HCT116 (cell line): Measurements from ENCODE around the gene BNIP5. TPM values are rescaled to one million over a fixed set of nuclear protein-coding genes. Genes with fewer than 3 reads are reported as not detected.

Experiments
- ATAC-seq: fragments of 200-7000 bp; cut with Tn5 transposase; 2 replicates; pipeline ENCODE4 v1.9.1; 2020; ENCODE audit warnings: mild to moderate bottlenecking, moderate library complexity
- BruUV-seq: library from RNA; stranded (reverse); fragments of 400-500 nt; replicated peaks from 2 replicates; lab custom pipeline; 2021; lab: Mats Ljungman, UMichigan
- CTCF ChIA-PET: fragments of 300-600 bp; sonication (Branson Sonifier 250); formaldehyde crosslinking; loops from one replicate; lab custom pipeline; 2021; ENCODE audit warnings: antibody characterized with exemption; lab: Charles Lee
- POLR2A ChIA-PET: fragments of 300-600, 350-600 bp; sonication (Branson Sonifier 250); formaldehyde crosslinking; loops from one replicate; lab custom pipeline; 2021; ENCODE audit warnings: antibody characterized with exemption; lab: Charles Lee
- RAD21 ChIA-PET, 2 experiments: fragments of 300-600 bp; sonication (Branson Sonifier 250); formaldehyde crosslinking; loops; one replicate each; lab custom pipeline; 2023; ENCODE audit warnings: low total read pairs in 2 of 2; ENCODE audit not compliant: uncharacterized antibody in 2 of 2, unreplicated experiment in 2 of 2, low non-redundant PET in 1 of 2; lab: Charles Lee
- DNase-seq: peaks from one replicate; pipeline ENCODE4 v3.0.0-alpha.2; 2010; ENCODE audit warnings: low read depth, low spot score
- H2AFZ ChIP-seq: fragments of 200-600 bp; shearing (Covaris generic), sonication (generic); 2 replicates; pipeline ENCODE4 v1.6.1; 2017; ENCODE audit warnings: low read depth, mixed run types, mixed read lengths, antibody characterized with exemption, low read length; ENCODE audit not compliant: poor library complexity, severe bottlenecking
- H3K27ac ChIP-seq: 2 replicates; pipeline ENCODE4 v1.5.1; 2012; ENCODE audit warnings: low read depth, low read length
- H3K27me3 ChIP-seq: fragments of 200-600 bp; sonication (generic); 2 replicates; pipeline ENCODE4 v1.6.1; 2016; ENCODE audit warnings: mixed run types, low read length, mixed read lengths; ENCODE audit not compliant: insufficient read depth
- H3K36me3 ChIP-seq, 2 experiments: fragments of 200-500 bp in 1 of 2; fragments of 200-600 bp in 1 of 2; sonication (Bioruptor generic) in 1 of 2; sonication (generic) in 1 of 2; 2 replicates each; pipeline versions ENCODE4 v1.5.1 to v1.6.1; 2014 to 2016; ENCODE audit warnings: low read length in 2 of 2, inconsistent platforms in 1 of 2, mixed read lengths in 1 of 2, mixed run types in 1 of 2; ENCODE audit not compliant: insufficient read depth in 2 of 2, control insufficient read depth in 1 of 2
- H3K4me1 ChIP-seq, 2 experiments: fragments of 200-600 bp in 1 of 2; sonication (generic) in 1 of 2; 2 replicates each; pipeline versions ENCODE4 v1.5.1 to v1.6.1; 2012 to 2017; ENCODE audit warnings: low read length in 2 of 2, inconsistent platforms in 1 of 2, mild to moderate bottlenecking in 1 of 2, mixed read lengths in 1 of 2, mixed run types in 1 of 2, moderate library complexity in 1 of 2; ENCODE audit not compliant: insufficient read depth in 2 of 2, control insufficient read depth in 1 of 2
- H3K4me2 ChIP-seq: fragments of 200-600 bp; sonication (generic); 2 replicates; pipeline ENCODE4 v1.6.1; 2017; ENCODE audit warnings: mixed run types, low read length, mixed read lengths
- H3K4me3 ChIP-seq, 2 experiments: fragments of 200-600 bp in 1 of 2; sonication (generic) in 1 of 2; replicated peaks in 1 of 2; 2 replicates each; pipeline ENCODE4 v1.5.1; 2011 to 2016; ENCODE audit warnings: low read length in 2 of 2, control low read depth in 1 of 2, low read depth in 1 of 2, mild to moderate bottlenecking in 1 of 2, mixed read lengths in 1 of 2, mixed run types in 1 of 2
- H3K79me2 ChIP-seq: fragments of 200-600 bp; sonication (generic); 2 replicates; pipeline ENCODE4 v1.6.1; 2017; ENCODE audit warnings: mild to moderate bottlenecking, mixed run types, low read length, moderate library complexity, mixed read lengths; ENCODE audit not compliant: insufficient read depth
- H3K9ac ChIP-seq: fragments of 200-600 bp; sonication (generic); 2 replicates; pipeline ENCODE4 v1.6.1; 2016; ENCODE audit warnings: low read length, mixed read lengths
- H3K9me2 ChIP-seq: fragments of 200-600 bp; sonication (generic), shearing (Covaris generic); 2 replicates; pipeline ENCODE4 v1.6.1; 2017; ENCODE audit warnings: mixed run types, mild to moderate bottlenecking, moderate library complexity; ENCODE audit not compliant: insufficient read depth
- H3K9me3 ChIP-seq, 2 experiments: fragments of 200-500 bp in 1 of 2; fragments of 200-600 bp in 1 of 2; sonication (Bioruptor generic) in 1 of 2; sonication (generic) in 1 of 2; 2 replicates each; pipeline ENCODE4 v1.6.1; 2014 to 2017; ENCODE audit warnings: low read length in 2 of 2, mixed read lengths in 2 of 2, inconsistent platforms in 1 of 2, low read depth in 1 of 2, mild to moderate bottlenecking in 1 of 2, mixed run types in 1 of 2, moderate library complexity in 1 of 2; ENCODE audit not compliant: control insufficient read depth in 1 of 2, insufficient read depth in 1 of 2
- H4K20me1 ChIP-seq: fragments of 200-600 bp; sonication (generic), shearing (Covaris generic); 2 replicates; pipeline ENCODE4 v1.6.1; 2017; ENCODE audit warnings: mixed run types, mild to moderate bottlenecking, moderate library complexity; ENCODE audit not compliant: insufficient read depth
- ATF3 ChIP-seq: IDR thresholded peaks from 2 replicates; pipeline ENCODE4 v1.6.1; 2012
- CBX3 ChIP-seq: IDR thresholded peaks from 2 replicates; pipeline ENCODE4 v1.6.1; 2012; ENCODE audit warnings: low read depth
- CEBPB ChIP-seq: IDR thresholded peaks from 2 replicates; pipeline ENCODE4 v1.6.1; 2012; ENCODE audit warnings: low read depth
- CTCF ChIP-seq, 3 experiments: fragments of 200-600 bp in 1 of 3; sonication (generic) in 1 of 3; IDR thresholded peaks in 2 of 3; conservative IDR thresholded peaks in 1 of 3; 2 replicates each; pipeline ENCODE4 v1.5.1; 2012 to 2017; ENCODE audit warnings: low read depth in 2 of 3, low read length in 2 of 3, antibody characterized with exemption in 1 of 3, borderline replicate concordance in 1 of 3, control low read depth in 1 of 3, mild to moderate bottlenecking in 1 of 3, mixed read lengths in 1 of 3, mixed run types in 1 of 3, moderate library complexity in 1 of 3; ENCODE audit not compliant: insufficient read depth in 1 of 3
- EGR1 ChIP-seq: IDR thresholded peaks from 2 replicates; pipeline ENCODE4 v1.6.1; 2012; ENCODE audit warnings: low read depth
- ELF1 ChIP-seq: IDR thresholded peaks from 2 replicates; pipeline ENCODE4 v1.6.1; 2012; ENCODE audit warnings: low read depth, borderline replicate concordance
- JUND ChIP-seq: IDR thresholded peaks from 2 replicates; pipeline ENCODE4 v1.6.1; 2012
- SP1 ChIP-seq: IDR thresholded peaks from 2 replicates; pipeline ENCODE4 v1.6.1; 2012; ENCODE audit warnings: low read depth
- SRF ChIP-seq: IDR thresholded peaks from 2 replicates; pipeline ENCODE4 v1.6.1; 2012; ENCODE audit warnings: low read depth
- TCF7L2 ChIP-seq: IDR thresholded peaks from 2 replicates; pipeline ENCODE4 v1.7.0; 2011; ENCODE audit warnings: borderline replicate concordance, inconsistent platforms; ENCODE audit not compliant: insufficient read depth, insufficient read length; ENCODE audit errors: extremely low read depth
- ZBTB33 ChIP-seq: IDR thresholded peaks from 2 replicates; pipeline ENCODE4 v1.6.1; 2011; ENCODE audit warnings: mild to moderate bottlenecking, low read length, moderate library complexity; ENCODE audit not compliant: insufficient replicate concordance; ENCODE audit errors: extremely low read depth
- ZFX ChIP-seq: fragments of 450-650 bp; IDR thresholded peaks from 2 replicates; pipeline ENCODE4 v1.6.1; 2017
- ZNF274 ChIP-seq: fragments of 200-500 bp; sonication (Bioruptor generic); IDR thresholded peaks from 2 replicates; pipeline ENCODE4 v1.6.1; 2014; ENCODE audit warnings: mild to moderate bottlenecking, low read depth, low read length, inconsistent platforms
- intact Hi-C: fragments of 100-400 bp; cut with micrococcal nuclease; formaldehyde crosslinking; loops from 2 replicates; pipeline ENCODE4 v1.10.0; 2022
- total RNA-seq: library from RNA; stranded (reverse); gene quantifications from one replicate; pipeline ENCODE4 v1.2.1, GENCODE V29; 2021; ENCODE audit not compliant: unreplicated experiment

BNIP5 gene
- total RNA-seq, 1 experiment from 2014 or later, result not detected

GRCh38 chr6:36335465-36336207 is 1.1 kb downstream of the BNIP5 start:
- ChIA-PET CTCF (interaction anchor here (1.0 kb wide), 1 partner anchor 24 kb away, joined by 3 read pairs; no protein-coding TSS in a partner anchor), RAD21 (no interaction called here), POLR2A (no interaction called here)
- DNase-seq, result no peak
- Histone ChIP-seq H3K27me3 (0 out of 2 replicates have a peak, but pooled peaks cover 6% of the 10 kb centered on the region), H4K20me1 (no peaks in the 10 kb centered on the region), H3K4me1 (peaks cover 2 to 5% of the 10 kb centered on the region in 2 experiments), H3K4me3 (no peak overlapping the region), H3K36me3 (no peaks in the 10 kb centered on the region), H3K9ac (no peak overlapping the region), H3K9me3 (no peaks in the 10 kb centered on the region), H3K9me2 (no peaks in the 10 kb centered on the region), H2AFZ (no peak overlapping the region), H3K4me2 (no peak overlapping the region), H3K79me2 (no peaks in the 10 kb centered on the region), H3K27ac (no peak overlapping the region)
- TF ChIP-seq CEBPB (no peak), ZNF274 (no peak), TCF7L2 (no peak), CBX3 (no peak), ZBTB33 (no peak), CTCF (IDR thresholded peaks at IDR 0.05 in 2 of 3, conservative IDR thresholded peaks at IDR 0.05 in 1 of 3; ENCODE audit: borderline replicate concordance in 1 of 3, insufficient read depth in 1 of 3, low read depth in 2 of 3, low read length in 2 of 3) (no peak), JUND (no peak), EGR1 (no peak), ELF1 (no peak), SP1 (no peak), ATF3 (no peak), SRF (no peak), ZFX (no peak)
- intact Hi-C loops, result no loop called here
- no peak for ATAC-seq
- no TSS peak for BruUV-seq
